Tongue (tissue), 2 donors: ENCODE measurements around the gene KRT78. TPM values are rescaled to one million over a fixed set of nuclear protein-coding genes. Genes with fewer than 3 reads are reported as not detected.
"Not testable (repeated sequence)": the region's sequence is repeated elsewhere in the genome, so short reads cannot be mapped to it uniquely, and the experiment has no call there.

Experiments
- DNase-seq: peaks from one replicate; pipeline ENCODE4 v3.0.0-alpha.2; 2015
- total RNA-seq: library from RNA; depleted of rRNA; stranded (reverse); fragments of >200 nt; gene quantifications from one replicate; pipeline ENCODE4 v1.2.3, GENCODE V29; 2014

The KRT78 gene
- total RNA-seq, 1 donor from 2014 or later = 64.7 TPM

- DNase-seq = no peak
Observed at GRCh38 chr12:52796429-52796794, 52.4 kb downstream of the KRT78 start.

GRCh38 chr12:52795694-52796428, 52.9 kb downstream of the KRT78 start, which contains the start of gene KRT3:
KRT3 (minus strand) TSS chr12:52796117; CDS start chr12:52796042, 75 bp downstream.
- DNase-seq = no peak

DNA sequence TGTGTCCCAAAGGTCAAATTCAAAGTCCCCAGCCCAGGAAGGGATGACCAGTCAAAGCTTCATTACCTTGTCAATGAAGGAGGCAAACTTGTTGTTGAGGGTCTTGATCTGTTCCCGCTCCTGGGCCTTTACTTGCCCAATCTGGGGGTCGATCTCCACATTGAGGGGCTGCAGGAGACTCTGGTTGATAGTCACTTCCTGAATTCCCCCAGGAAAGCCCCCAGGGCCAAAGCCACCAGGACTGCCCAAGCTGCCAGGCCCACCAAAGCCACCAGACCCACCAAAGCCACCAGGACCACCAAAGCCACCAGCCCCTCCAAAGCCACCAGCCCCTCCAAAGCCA, 53.5 kb downstream of the KRT78 start:
- DNase-seq = not testable (repeated sequence)

- no peak for DNase-seq
Observed at GRCh38 chr12:52794479-52795331, 54.1 kb downstream of the KRT78 start.

DNA sequence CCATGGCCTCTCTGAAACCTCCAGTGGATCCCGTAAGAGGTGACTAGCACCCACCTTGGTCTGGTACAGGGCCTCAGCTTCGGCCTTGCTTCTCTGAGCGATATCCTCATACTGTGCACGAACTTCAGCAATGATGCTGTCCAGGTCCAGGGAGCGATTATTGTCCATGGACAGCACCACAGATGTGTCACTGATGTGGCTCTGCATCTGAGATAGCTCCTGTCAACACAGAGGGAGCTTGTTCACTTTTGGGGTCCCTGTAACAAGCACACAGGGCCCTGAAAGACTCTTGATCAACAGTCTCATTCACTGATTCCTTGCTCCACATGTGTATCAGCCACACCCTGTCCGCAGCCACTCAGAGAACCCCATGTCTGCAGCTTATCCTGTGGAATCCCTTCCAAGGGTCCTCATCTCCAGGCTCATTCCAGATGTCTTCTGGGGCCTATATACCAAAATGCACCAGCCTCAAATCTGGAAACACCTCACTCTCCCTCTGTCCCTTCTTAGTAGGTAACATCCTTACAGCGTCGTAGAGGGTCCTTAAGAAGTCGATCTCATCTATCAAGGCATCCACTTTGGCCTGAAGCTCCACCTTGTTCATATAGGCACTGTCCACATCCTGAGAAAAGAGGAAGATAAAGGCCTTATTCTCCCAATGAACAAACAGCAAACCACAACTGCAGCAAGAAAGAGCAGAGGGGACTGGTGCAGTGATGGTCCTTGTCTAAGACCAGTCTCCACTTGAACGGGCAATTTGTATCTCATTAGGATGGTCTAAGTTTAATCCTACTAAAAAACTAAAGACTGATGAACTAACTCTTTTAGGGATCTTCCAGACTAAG, 56.4 kb downstream of the KRT78 start:
- DNase-seq = no peak

DNA sequence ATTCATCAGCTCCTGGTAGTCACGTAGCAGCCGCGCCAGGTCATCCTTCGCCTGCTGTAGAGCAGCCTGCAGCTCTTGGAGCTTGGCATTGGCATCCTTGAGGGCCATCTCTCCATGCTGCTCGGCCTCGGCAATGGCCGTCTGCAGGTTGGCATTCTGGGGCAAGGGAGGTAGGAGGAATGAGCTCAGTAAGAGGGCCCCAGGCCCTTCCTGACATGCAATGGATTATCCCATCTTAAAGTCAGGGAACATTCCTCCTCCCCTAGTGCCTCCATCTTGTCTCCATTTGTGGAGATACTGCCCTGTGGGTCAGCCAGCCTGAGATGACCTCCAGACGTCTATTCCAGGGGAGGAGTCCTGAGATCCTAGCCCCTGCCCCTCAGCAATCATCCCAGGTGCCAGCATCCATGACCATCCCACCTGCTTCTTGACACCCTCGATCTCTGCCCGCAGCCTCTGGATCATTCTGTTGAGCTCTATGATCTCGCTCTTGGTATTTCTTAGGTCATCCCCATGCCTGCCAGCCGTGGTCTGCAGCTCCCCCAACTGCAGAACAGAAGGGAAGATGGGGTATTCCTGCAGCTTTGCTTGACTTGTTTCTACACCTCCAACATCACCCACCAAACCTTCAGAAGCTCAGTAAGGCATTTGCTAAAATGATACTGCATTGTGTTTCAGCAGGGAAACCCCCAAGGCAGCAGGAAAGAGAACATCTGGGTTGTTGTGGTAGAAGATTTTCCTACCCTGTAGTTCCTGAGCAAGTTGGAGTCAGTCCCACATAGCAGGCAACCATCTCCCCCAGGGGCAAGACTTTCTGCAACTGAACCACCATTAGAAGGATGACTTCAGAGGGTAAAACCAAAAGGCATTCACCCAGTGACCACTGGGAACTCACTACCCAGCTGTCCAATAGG, 57.3 kb downstream of the KRT78 start:
- no peak for DNase-seq

GRCh38 chr12:52790427-52791270, 58.1 kb downstream of the KRT78 start:
- peak; percentile 51 for DNase-seq

DNA sequence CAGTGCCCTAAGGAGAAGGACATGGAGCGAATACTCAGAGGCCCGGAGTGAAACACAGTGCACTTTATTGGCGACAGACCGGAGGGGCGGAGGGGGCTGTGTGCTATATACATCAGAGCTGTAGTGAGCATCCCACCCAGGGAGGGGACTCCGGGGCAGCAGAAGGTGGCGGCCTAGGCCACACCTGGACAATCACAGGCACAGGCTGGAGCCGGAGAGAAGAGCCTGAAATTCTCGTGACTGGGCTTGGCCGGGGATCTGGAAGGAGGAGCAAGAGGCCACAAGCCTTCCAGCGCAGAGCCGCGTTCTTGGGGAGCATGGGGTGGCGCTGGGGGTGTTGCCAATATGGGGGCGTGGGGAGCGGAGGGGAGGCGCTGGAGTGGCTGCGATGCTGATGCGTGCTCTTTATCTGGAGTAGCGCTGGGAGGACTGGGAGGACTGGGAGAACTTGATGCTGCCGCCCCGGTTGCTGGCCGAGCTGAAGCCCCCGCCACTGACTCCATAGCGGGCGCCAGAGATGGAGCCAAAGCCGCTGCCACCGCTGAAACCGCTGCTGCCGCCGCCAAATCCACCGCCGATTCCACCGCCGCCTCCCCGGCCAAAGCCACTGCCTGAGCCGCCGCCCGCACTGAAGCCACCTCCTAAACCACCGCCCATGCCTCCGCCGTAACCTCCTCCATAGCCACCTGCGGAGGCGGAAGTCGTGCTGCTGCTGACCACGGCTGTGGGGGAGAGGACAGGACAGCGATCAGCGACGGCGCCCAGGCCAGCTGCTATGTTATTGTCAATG, 59.0 kb downstream of the KRT78 start:
- DNase-seq = no peak

- no peak for DNase-seq
Observed at GRCh38 chr12:52788876-52789636, 59.7 kb downstream of the KRT78 start.

DNA sequence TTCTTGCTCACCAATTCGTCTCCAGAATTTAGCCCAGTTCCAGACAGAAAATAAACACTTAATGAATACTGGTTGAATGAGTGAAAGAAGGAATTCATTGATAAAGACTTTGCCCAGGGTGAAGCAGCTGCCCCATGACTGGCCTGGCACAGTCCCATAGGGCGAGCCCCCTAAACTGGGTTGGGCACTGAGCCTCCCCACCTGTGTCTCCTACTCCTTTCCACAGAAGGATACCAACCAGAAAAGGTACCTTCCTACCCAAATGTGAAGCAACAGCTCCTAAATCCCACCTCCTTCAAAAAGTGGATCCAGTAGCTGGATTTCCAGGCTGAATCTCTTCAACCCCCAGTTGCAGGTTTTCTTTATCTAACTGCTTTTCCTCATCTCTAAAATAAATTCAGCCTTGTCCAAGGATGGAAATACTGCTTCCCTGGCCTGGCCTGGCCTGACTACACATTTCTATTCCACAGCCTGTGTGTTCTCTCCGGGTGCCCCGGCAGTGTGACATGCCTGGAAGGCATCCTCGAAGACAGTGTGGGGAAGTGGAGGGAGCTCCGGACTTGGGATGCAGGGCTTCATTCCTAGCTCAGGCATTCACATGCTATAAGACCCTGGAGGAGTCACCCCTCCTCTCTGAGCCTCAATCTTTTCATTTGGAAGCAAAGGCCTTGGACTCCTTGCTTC, 60.5 kb downstream of the KRT78 start:
- DNase-seq = no peak

Other genes with a start within 250 kb of the KRT78 start
- 0.21 TPM for gene KRT72, start 247.5 kb downstream of the KRT78 start, total RNA-seq
- not detected for gene KRT73, start 230.4 kb downstream of the KRT78 start, total RNA-seq
- gene KRT2, start 196.8 kb downstream of the KRT78 start, total RNA-seq = not detected
- gene KRT1, start 168.6 kb downstream of the KRT78 start, total RNA-seq = not detected
- 0.10 TPM for gene KRT77, start 145.5 kb downstream of the KRT78 start, total RNA-seq
- 0.31 TPM for gene KRT76, start 71.6 kb downstream of the KRT78 start, total RNA-seq
- not detected for gene KRT3, start 52.9 kb downstream of the KRT78 start, total RNA-seq
- 420 TPM for gene KRT4, start 34.9 kb downstream of the KRT78 start, total RNA-seq
- gene KRT79, start 14.7 kb downstream of the KRT78 start, total RNA-seq = 0.21 TPM
- gene KRT8, start 56.1 kb upstream of the KRT78 start, total RNA-seq = 42.0 TPM
- gene KRT18, start 100.1 kb upstream of the KRT78 start, total RNA-seq = 57.1 TPM
- gene EIF4B, start 157.5 kb upstream of the KRT78 start, total RNA-seq = 789 TPM
- 44.4 TPM for gene TNS2, start 201.1 kb upstream of the KRT78 start, total RNA-seq
- gene SPRYD3, start 230.4 kb upstream of the KRT78 start, total RNA-seq = 30.3 TPM
- 251 TPM for gene IGFBP6, start 248.7 kb upstream of the KRT78 start, total RNA-seq